Measurements from ENCODE around the gene BBX. TPM values are rescaled to one million over a fixed set of nuclear protein-coding genes. Genes with fewer than 3 reads are reported as not detected.
A peak's percentile ranks its signal among the peaks of the same experiment; 100 is the strongest.

Gene BBX
- total RNA-seq, 1 donor from 2014 or later, result 93.6 TPM

DNA sequence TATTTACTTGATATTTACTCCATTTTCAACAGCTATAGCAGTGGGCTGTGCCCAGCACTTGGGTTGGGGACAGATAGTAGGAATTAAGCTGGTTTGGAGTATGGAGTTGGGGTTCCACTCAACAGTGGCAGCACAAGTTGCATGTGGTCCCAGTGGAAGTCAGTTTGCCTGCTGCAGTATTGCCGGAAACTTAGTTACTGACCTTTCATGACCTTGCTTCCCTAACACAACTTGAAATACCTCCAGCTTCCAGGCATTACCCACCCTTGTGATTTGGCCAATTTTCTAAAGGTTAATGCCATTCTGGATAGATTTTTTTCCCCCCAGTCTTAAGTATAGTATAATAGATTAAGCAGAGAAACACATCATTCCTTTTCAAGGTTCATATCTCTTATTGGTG, 68.0 kb downstream of the BBX start:
- DNase-seq (ENCODE audit: low spot score), result no peak
- ATAC-seq, result no peak
- intact Hi-C loops (cut with DNase I), result no loop called here

DNA sequence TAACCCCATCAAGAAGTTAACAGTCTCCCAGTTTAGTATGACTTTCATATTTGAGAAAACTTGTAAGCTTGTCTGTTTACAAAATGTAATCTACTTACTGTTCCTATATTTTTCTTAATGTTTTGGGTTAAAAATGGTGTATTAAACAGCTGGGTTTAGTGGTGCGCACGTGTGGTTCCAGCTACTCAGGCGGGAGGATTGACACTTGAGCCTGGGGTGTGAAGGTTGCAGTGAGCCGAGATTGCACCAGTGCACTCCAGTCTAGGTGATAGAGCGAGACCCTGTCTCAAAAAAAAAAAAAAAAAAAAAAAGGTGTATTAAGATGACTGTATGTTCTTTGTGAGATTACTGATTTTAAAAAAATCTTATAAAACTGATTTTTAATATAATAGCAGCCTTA, 69.3 kb downstream of the BBX start:
- DNase-seq (ENCODE audit: low spot score) (no peak), ATAC-seq (no peak)
- intact Hi-C loops (cut with DNase I), result no loop called here

DNA sequence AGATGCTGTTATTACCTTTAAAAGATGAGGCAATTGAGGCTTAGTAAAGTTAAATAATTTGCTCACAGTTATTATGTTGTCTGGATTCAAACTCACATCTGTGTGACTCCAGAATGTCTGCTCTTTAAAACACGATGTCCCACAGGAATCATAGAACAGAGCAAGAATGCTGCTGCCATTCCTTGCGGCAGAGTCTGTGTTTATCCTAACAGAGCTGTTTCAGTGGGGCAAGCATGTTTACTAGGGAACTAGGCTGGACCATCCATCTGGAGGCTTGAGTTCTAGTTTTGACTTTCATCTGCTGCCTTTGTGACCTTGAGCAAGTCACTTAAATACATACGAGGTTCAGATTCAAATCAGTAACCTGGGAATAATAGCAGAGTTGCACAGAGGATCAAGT, 72.1 kb downstream of the BBX start:
- DNase-seq (ENCODE audit: low spot score) (no peak), ATAC-seq (no peak)
- intact Hi-C loops (cut with DNase I), result no loop called here

DNA sequence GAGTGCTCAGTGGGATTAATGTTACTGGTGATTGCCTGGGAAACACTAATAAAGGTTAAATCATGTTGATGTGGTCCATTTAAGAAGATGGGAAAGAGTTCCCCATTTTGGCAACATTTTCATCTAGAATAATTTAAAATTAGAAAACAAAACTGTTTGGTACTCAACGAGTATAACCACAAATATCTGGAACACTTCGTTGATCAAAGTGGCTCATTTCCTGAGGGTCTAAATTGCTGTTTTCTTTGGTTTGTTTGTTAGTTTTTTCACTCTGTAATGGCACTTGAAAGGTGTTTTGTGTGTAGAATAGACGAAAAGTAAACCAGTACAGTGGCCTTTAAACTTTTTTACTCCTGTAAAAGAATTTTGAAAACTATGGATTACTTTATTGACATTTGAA, 73.9 kb downstream of the BBX start:
- intact Hi-C loops (cut with DNase I), result no loop called here
- ATAC-seq, result no peak
- no peak for DNase-seq (ENCODE audit: low spot score)

DNA sequence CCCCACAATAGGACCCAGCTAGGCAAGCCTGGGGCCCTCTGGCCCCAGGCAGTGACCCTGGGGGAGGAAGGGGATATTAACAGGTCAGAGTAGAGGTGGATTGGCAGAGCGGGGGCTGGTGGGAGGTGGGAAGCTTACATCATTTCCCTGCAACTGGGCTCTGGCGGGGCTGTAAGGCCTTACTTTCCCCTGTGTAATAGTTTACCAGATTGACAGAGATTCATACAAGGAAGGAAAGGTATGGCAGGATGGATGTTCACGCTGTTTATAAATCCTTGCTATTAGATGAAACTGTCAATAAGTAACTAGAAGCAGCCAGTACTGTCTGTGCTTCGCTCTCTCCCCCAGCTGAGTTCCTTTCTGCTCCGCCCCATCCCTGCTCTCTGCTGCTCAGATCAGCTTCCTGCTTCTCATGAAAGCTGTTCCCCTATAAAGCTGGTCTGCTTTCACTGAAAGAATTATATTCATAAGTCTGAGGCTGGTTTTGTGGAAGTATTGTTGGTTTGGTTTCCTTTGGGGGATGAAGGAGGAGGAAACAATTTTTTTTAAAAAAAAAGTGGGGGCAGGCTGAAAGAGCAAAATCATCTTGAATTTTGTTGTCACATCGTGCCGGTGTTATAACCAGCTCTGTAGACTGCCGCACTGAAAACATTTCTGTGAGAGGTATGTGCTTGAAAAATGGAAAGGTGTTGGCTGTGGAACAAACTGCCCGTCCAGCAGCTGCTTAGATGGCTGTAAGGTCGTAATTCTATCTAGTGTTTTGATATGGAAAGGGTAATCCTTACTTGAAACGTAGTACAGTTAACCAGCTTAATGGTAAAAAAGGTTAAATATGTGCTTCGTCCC, 76.4 kb downstream of the BBX start:
- intact Hi-C loops (cut with DNase I), result no loop called here
- peak; percentile 62 for DNase-seq (ENCODE audit: low spot score)

DNA sequence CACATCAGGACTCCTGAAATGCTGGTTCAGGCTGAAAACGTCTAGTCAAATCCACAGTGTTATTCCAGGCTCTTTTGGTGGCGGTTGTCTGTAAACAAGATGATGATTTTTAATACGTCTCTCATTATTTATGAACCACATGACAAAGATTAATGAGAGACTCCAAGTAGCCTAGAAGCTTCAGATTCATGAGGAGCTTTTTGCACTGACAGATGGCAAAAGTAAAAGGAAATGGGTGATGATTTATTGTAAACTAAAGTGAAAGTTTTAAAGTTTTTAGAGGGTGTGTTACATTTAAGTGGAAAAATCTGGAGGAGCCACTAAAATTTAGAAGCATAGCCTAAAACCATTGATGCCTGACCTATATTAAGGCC, 77.0 kb downstream of the BBX start:
- peak; percentile 35 for ATAC-seq
- intact Hi-C loops (cut with DNase I), result no loop called here
- DNase-seq (ENCODE audit: low spot score), result no peak

More for the DNA sequence above, 76.4 kb downstream of the BBX start:
- peak; percentile 92 for ATAC-seq

DNA sequence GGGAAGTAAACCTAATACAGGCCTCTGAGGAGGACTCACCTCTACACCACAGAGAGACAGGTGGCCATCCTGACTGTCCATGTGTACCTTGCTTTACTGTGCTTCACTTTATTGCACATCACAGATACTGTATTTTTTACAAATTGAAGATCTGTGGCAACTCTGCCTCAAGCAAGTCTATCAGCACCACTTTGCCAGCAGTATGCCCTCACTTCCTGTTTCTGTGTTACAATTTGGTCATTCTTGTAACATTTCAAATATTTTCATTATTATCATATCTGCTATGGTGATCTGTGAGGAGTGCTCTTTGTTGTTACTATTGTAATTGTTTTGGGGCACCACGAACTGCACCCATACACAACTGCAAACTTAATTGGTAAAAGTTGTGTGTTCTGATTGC, 78.0 kb downstream of the BBX start:
- no peak for ATAC-seq
- intact Hi-C loops (cut with DNase I), result no loop called here
- DNase-seq (ENCODE audit: low spot score), result no peak

DNA sequence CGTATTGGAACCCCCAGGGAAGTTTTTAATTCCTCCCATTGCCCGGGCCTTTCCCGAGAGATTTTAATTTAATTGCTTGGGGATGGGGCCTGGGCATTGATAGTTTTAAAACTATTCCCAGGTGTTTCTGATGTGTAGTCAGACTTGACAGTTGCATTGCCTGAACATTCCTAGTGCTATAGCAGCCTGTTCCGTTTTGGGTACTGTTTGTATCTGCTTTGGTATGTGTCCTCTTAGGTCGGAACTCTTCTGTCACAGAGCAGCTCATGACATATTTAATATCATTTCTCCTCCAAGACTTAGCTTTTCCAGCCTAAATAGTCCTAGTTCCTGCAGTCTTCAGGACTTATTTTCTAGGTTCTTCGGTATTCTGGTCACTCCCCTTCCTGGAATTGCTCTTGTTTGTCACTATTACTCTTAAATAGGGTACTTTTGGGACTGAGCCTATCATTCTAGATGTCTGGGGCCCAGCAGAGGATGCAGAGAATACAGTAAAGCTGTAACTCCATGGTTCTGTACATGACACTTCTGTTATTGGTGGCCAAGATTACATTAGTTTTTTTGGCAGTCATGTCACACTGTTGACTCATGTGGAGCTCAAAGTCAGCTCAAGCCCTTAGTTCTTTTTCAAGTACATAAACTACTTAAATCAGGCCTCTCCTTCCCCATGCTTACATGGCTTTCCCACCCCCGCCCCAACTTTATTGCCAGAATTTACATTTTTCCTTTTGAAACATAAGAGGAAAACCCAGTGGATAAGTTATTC, 81.5 kb downstream of the BBX start:
- intact Hi-C loops (cut with DNase I), result no loop called here

DNA sequence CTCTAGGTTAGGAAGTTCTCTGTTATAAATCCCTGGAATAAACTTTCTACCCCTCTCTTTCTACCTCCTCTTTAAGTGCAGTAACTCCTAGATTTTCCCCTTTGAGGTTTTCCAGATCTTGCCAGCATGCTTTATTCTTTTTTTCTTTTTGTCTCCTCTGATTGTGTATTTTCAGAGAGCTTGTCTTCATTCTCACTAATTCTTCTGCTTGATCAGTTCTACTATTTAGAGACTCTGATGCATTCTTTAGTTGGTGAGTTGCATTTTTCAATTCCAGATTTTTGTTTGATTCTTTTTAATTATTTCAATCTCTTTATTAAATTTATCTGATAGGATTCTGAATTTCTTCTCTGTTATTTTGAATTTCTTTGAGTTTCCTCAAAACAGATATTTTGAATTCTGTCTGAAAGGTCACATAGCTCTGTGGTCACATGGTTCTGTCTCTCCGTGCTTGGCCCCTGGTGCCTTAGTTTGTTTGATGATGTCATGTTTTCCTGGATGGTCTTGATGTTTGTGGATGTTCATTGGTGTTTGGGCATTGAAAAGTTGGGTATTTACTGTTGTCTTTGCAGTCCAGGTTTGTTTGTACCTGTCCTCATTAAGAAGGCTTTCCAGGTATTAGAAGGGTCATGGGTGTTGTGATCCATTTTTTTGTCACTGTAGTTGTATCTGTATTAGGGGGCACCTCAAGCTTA, 89.2 kb downstream of the BBX start:
- intact Hi-C loops (cut with DNase I), result no loop called here
- DNase-seq (ENCODE audit: low spot score), result no peak
- no peak for ATAC-seq

More for the DNA sequence above, 81.5 kb downstream of the BBX start:
- DNase-seq (ENCODE audit: low spot score) (no peak), ATAC-seq (peak; percentile 48)

DNA sequence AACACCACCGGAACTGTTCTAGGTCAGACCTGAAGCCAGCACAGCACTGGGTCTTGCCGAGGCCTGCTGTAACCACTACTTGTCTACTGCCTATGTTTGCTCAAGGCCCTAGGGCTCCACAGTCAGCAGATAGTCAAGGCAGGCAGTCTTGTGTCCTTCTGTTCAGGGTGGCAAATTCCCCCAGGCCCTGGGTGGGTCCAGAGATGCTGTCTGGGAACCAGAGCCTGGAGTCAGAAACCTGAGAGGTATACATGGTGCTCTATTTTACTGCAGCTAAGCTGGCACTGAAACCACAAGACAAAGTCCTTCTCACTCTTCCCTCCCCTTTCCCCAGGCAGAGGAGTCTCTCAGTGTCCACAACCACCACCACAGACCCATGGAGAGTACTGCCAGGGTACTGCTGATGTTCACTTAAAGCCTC, 89.9 kb downstream of the BBX start:
- ATAC-seq, result no peak
- intact Hi-C loops (cut with DNase I), result no loop called here
- DNase-seq (ENCODE audit: low spot score), result no peak

DNA sequence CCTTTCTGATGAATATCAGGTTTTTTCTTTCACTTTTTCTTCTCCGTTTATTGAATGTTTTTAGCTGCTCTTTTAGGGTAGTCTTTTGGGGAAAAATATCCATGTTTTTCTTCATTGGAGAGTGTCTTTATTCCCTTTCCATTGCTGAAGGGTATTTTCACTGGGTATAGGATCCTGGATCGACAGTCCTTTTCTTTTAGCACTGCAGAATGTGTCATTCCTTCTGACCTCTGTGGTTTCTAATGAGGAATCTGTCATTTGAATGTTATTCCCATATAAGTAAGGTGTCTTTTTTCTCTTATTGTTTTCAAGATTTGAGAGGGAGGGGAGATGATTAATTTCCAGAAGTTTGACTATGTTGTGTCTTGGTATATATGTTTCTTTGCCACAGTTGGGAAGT, 96.8 kb downstream of the BBX start:
- DNase-seq (ENCODE audit: low spot score) (no peak), ATAC-seq (no peak)
- intact Hi-C loops (cut with DNase I), result no loop called here

DNA sequence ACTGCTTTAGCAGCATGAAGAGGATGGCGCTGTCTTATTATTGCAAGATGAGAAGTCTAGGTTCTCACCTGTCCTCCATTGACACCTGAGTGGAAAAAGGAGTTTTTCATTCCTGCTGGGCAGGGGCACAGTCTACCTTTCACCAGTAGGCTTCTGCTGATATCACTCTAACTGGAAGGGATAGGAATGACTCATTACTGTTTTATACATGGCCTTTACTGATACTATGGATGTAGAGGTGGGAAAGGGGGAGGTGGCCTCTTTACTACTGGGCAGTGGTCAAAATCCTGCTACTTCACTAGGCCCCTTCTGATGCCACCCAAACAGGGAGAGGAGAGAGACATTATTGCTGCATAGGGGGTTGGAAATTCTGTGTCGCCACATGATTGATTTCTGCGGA, 97.8 kb downstream of the BBX start:
- DNase-seq (ENCODE audit: low spot score) (no peak), ATAC-seq (no peak)
- intact Hi-C loops (cut with DNase I), result no loop called here

DNA sequence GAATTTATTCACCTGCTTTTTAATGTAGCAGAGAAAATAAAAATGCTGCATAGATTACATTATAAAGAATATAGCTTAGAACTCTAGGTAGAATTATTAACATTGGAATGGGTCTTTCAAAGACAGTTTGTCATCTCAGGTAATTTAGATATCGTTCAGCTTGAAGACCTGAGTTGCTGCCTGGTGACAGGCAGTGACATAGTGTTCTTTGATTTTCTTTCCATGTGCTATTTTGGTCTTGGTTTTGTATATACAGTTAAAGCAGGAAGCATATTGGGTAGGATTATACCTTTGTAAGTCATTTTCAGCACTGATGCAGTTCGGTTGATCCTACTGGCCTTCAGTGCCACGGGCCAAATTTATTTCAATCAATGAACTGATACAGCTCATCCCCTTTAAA, 98.7 kb downstream of the BBX start:
- DNase-seq (ENCODE audit: low spot score) (no peak), ATAC-seq (no peak)
- intact Hi-C loops (cut with DNase I), result no loop called here

DNA sequence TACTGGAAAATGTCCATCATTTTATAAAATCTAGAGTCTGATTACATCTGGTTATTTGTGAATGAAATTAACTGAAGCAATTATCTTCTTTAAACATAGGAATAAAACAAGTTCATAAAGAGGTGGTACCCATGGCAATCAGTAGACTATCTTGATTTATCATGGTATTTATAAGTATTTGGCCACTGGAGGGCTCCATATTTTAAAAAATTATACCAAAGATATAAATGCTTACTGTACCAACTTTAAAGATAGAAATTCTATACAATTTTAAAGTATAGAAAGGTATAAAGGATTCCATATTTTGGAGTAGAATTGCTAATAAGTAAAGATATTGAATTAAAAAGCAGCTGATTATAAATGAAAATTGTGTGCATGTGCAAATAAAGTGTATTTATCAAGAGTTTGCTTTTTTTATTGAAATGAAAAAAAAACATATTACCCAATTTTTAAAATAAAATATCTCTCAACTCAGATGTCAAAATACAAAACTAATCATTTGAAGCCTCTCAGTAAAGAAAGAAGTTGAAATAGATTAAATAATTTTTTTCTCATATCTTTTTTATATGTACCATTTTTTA, 105.3 kb downstream of the BBX start:
- DNase-seq (ENCODE audit: low spot score), result no peak
- ATAC-seq, result no peak
- intact Hi-C loops (cut with DNase I), result no loop called here

DNA sequence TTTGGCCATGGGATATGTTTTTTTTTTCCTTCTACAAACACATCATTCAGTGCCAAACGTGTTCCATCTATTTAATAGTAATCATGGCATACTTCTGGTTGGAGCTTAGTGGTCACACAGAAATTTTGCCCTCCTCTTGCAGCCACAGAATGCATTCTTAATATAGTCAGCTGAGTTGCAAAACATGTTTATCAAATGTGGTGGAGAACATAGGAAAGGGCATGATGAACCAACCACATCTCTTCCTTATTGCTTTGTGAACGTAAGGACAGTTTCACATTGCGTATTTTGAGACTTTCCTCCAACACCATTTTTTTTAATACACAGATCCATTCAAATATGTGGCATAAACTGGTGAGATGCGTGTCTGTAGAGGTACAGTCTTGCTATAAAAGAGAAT, 106.8 kb downstream of the BBX start:
- intact Hi-C loops (cut with DNase I), result no loop called here
- no peak for ATAC-seq
- DNase-seq (ENCODE audit: low spot score), result no peak

DNA sequence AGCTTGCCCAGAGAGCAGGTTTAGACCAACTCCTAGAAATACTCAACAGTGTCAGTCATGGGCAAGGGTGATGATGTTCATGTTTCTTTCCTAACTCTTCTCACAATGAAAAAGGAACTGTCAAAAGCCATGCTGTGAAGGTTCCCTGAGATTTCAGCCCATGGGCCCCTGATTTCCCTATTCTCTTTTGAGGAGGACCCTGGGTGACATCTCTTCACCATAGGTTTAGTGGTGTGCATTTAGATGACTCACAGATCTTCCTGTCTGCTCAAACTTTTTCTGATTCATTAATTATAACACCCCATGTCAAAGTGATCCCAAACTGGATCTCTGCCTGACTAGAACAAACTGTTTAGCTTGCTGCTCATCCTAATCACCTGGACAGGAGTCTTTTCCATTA, 108.0 kb downstream of the BBX start:
- ATAC-seq (no peak), DNase-seq (ENCODE audit: low spot score) (no peak)
- intact Hi-C loops (cut with DNase I), result no loop called here

DNA sequence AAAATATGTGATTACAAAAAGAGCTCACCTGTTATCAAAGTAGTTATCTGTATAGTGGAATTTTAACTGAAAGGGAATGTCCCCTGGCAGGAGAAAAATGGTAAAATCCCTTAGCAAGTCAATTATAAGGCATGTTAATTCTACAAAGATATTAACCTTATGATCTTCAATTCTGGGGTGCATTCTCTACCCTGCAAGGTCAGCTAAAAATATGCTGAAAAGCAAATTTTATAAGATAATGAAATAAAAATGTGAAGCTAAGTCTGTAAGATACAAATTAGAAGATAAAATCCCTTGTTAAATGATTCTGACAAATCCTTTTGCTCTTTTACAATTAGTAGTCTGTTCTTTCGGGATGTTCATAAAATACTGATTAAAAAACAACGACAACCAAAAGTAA, 109.8 kb downstream of the BBX start:
- intact Hi-C loops (cut with DNase I), result no loop called here
- DNase-seq (ENCODE audit: low spot score) (no peak), ATAC-seq (no peak)

DNA sequence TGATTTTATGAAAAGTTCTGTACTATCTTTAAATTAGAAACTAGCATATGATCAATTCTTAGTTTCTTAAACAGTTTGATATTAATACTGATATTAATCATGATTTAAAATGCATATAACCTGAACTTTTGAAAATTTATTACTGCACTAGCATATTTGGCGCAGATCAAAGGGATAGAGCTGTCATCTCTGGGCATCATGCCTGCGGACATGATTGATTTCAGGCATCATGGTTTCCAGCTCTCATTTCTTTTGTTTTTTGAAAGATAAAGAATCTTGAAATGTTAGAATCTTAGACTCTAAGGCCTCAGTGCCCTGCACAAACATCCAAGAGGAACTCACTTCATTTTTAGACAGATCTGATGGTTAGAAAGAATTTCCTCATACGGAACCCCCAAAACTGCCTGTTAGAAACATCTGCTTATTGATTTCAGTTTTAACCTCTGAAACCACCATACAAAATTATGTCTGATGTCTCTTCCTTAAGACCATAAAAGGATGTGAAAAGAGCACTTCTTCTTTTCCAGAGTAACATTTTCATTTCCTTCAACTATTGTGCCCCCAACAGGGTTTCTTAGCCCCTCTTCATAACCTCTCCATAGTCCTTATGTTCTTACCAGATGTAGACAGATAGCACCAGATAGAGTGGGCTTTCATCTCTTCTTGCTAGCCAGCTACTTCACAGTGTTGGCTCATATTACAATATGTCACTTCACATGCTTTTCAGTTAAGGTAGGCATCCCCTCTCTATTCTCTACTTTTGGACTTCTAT, 110.8 kb downstream of the BBX start:
- DNase-seq (ENCODE audit: low spot score), result no peak
- ATAC-seq, result no peak
- intact Hi-C loops (cut with DNase I), result no loop called here

DNA sequence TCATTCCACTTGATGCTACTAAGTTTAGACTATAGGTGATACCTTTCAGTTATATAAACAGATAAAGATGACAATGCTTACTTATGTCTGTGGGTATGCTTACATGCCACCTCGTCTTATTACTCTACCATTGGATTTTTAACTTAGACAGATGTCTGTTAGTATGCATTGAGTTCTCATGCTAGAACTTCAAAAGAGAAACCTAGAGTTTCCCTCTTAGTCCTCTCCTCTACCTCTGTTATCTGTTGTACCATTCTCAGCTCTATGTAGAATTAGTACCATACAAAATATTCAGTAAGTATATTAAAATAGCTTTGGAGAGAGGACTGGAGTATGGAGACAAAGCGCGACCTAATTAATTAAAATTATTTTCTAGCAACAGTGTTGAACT, 111.3 kb downstream of the BBX start:
- intact Hi-C loops (cut with DNase I), result no loop called here
- DNase-seq (ENCODE audit: low spot score), result no peak
- ATAC-seq, result no peak

All from sciatic nerve (tissue), 2 donors.